K562 (cell line): ENCODE results near the gene ABCB9. TPM values are rescaled to one million over a fixed set of nuclear protein-coding genes. Genes with fewer than 3 reads are reported as not detected.

ENCODE experiments used
- ATAC-seq: fragments of 200-7000 bp; cut with Tn5 transposase; 3 replicates; pipeline ENCODE4 v1.9.1; 2020; ENCODE audit warnings: moderate library complexity
- BruUV-seq: library from RNA; stranded (reverse); fragments of 400-500 nt; replicated peaks from 2 replicates; lab custom pipeline; 2021; lab: Mats Ljungman, UMichigan
- CTCF ChIA-PET: fragments of 300-600 bp; formaldehyde crosslinking; extraction: SDS; loops from one replicate; lab custom pipeline; 2021; ENCODE audit warnings: low intra/inter-chr PET ratio; lab: Yijun Ruan, JAX
- POLR2A ChIA-PET: fragments of 300-600, 350-650 bp; sonication (Branson Sonifier 250); formaldehyde crosslinking; extraction: SDS; loops from one replicate; lab custom pipeline; 2021; ENCODE audit warnings: antibody characterized with exemption, inconsistent platforms; lab: Yijun Ruan, JAX
- DNase-seq, 4 experiments: peaks; one replicate each; pipeline versions ENCODE4 v3.0.0 to v3.0.0-alpha.2; 2011 to 2018; ENCODE audit warnings: low spot score in 3 of 4, mixed read lengths in 3 of 4; ENCODE audit errors: extremely low read depth in 1 of 4
- FAIRE-seq: peaks from 2 replicates; lab custom pipeline; 2011; peaks lifted over from hg19 to GRCh38; lab: Jason Lieb, UNC
- H2AFZ ChIP-seq: 2 replicates; pipeline ENCODE4 v1.6.0; 2011; ENCODE audit warnings: low read depth, low read length, control low read depth, inconsistent platforms
- H3K27ac ChIP-seq: fragments of 200-600 bp; 3 replicates; pipeline ENCODE4 v1.8.0; 2011; ENCODE audit warnings: low read depth, mild to moderate bottlenecking, control low read depth, inconsistent platforms, low read length, moderate library complexity, mixed read lengths; ENCODE audit errors: extremely low read depth
- H3K27me3 ChIP-seq, 2 experiments: fragments of 300-600 bp in 1 of 2; 2 replicates in 1 of 2; 3 replicates in 1 of 2; pipeline versions ENCODE4 v1.6.0 to v1.8.0; 2011; ENCODE audit warnings: inconsistent platforms in 2 of 2, low read length in 2 of 2, mild to moderate bottlenecking in 1 of 2, mixed read lengths in 1 of 2, moderate library complexity in 1 of 2; ENCODE audit not compliant: control insufficient read depth in 2 of 2, insufficient read depth in 2 of 2
- H3K36me3 ChIP-seq: fragments of 300-600 bp; 3 replicates; pipeline ENCODE4 v1.8.0; 2011; ENCODE audit warnings: mild to moderate bottlenecking, low read length, inconsistent platforms; ENCODE audit not compliant: control insufficient read depth, insufficient read depth
- H3K4me1 ChIP-seq, 2 experiments: fragments of 200-600 bp in 1 of 2; replicated peaks in 1 of 2; 2 replicates in 1 of 2; 3 replicates in 1 of 2; pipeline versions ENCODE4 v1.5.1 to v1.8.0; 2011; ENCODE audit warnings: inconsistent platforms in 2 of 2, low read length in 2 of 2, mild to moderate bottlenecking in 1 of 2, mixed read lengths in 1 of 2, moderate library complexity in 1 of 2; ENCODE audit not compliant: control insufficient read depth in 2 of 2, insufficient read depth in 2 of 2
- H3K4me2 ChIP-seq: 2 replicates; pipeline ENCODE4 v1.6.1; 2011; ENCODE audit warnings: low read length, control low read depth, inconsistent platforms, mixed read lengths; ENCODE audit not compliant: insufficient read depth
- H3K4me3 ChIP-seq: fragments of 200-600 bp; sonication (generic), shearing (Covaris generic); 2 replicates; pipeline ENCODE4 v1.5.1; 2016; ENCODE audit warnings: control low read depth, inconsistent platforms
- H3K79me2 ChIP-seq: fragments of 200-600 bp; 3 replicates; pipeline ENCODE4 v1.8.0; 2011; ENCODE audit warnings: low read length, inconsistent platforms; ENCODE audit not compliant: control insufficient read depth, insufficient read depth
- H3K9ac ChIP-seq, 2 experiments: 2 replicates each; pipeline versions ENCODE4 v1.6.0 to v1.6.1; 2011; ENCODE audit warnings: low read depth in 2 of 2, low read length in 2 of 2, control low read depth in 1 of 2, inconsistent platforms in 1 of 2, mild to moderate bottlenecking in 1 of 2, mixed read lengths in 1 of 2; ENCODE audit not compliant: insufficient read depth in 1 of 2
- H3K9me1 ChIP-seq: one replicate; pipeline ENCODE4 v1.6.0; 2011; ENCODE audit warnings: inconsistent platforms, mild to moderate bottlenecking, low read length, moderate library complexity; ENCODE audit not compliant: control insufficient read depth, insufficient read depth
- H3K9me3 ChIP-seq: replicated peaks from 2 replicates; pipeline ENCODE4 v1.5.1; 2011; ENCODE audit warnings: low read depth, low read length, inconsistent platforms; ENCODE audit not compliant: control insufficient read depth, insufficient read depth
- H4K20me1 ChIP-seq: replicated peaks from 2 replicates; pipeline ENCODE4 v1.6.1; 2011; ENCODE audit warnings: low read length, inconsistent platforms, mixed read lengths; ENCODE audit not compliant: control insufficient read depth, insufficient read depth
- BCOR ChIP-seq: fragments of 450-650 bp; IDR thresholded peaks from 2 replicates; pipeline ENCODE4 v1.6.1; 2016
- ELF4 ChIP-seq: fragments of 450-650 bp; formaldehyde crosslinking; IDR thresholded peaks from 2 replicates; pipeline ENCODE4 v1.4.0; 2022; ENCODE audit warnings: missing genetic modification characterization
- ETV5 ChIP-seq: sonication (generic); formaldehyde crosslinking; IDR thresholded peaks from 2 replicates; pipeline ENCODE4 v1.4.0; 2020; ENCODE audit warnings: low read depth, mild to moderate bottlenecking, missing genetic modification reagents
- GMEB1 ChIP-seq: fragments of 250-450 bp; sonication (Bioruptor Pico); IDR thresholded peaks from 2 replicates; pipeline ENCODE4 v1.4.0; 2020; ENCODE audit warnings: mild to moderate bottlenecking
- HNRNPUL1 ChIP-seq: fragments of 200-400 bp; formaldehyde crosslinking; IDR thresholded peaks from 2 replicates; pipeline ENCODE4 v1.6.1; 2017; ENCODE audit warnings: low read length
- IRF9 ChIP-seq: fragments of 450-650 bp; IDR thresholded peaks from 2 replicates; pipeline ENCODE4 v1.6.1; 2016; ENCODE audit warnings: missing biosample characterization, missing genetic modification characterization
- NR2C2 ChIP-seq, 2 experiments: fragments of 200-800 bp in 1 of 2; sonication (Bioruptor generic) in 1 of 2; sonication (generic) in 1 of 2; formaldehyde crosslinking in 1 of 2; IDR thresholded peaks; 2 replicates each; pipeline versions ENCODE4 v1.6.1 to v1.8.0; 2016 to 2022; ENCODE audit warnings: mild to moderate bottlenecking in 1 of 2, missing compliant biosample characterization in 1 of 2, missing genetic modification characterization in 1 of 2, missing genetic modification reagents in 1 of 2
- PRPF4 ChIP-seq: fragments of 200-400 bp; formaldehyde crosslinking; IDR thresholded peaks from one replicate; pipeline ENCODE4 v1.6.1; 2017; ENCODE audit warnings: low read length, low read depth, mild to moderate bottlenecking; ENCODE audit not compliant: insufficient read depth, poor library complexity, severe bottlenecking
- ZNF175 ChIP-seq: fragments of 200-800 bp; sonication (Bioruptor generic); IDR thresholded peaks from 2 replicates; pipeline ENCODE4 v1.6.1; 2016; ENCODE audit warnings: low read depth, mild to moderate bottlenecking, missing genetic modification characterization, missing compliant biosample characterization
- WGBS: fragments of 100-300 bp; shearing (Covaris generic); methylation state at CpG from one replicate; pipeline ENCODE4 v1.1.6; 2016; ENCODE audit warnings: low coverage, mixed read lengths; ENCODE audit not compliant: insufficient coverage; ENCODE audit errors: missing lambda C conversion rate; 5-methylcytosine and 5-hydroxymethylcytosine counted together
- in situ Hi-C: fragments of 300-500 bp; cut with MboI; formaldehyde crosslinking; loops from 4 replicates; pipeline ENCODE4 v1.15.0; 2018; ENCODE audit warnings: inconsistent platforms, mixed read lengths
- intact Hi-C: fragments of 100-400 bp; cut with micrococcal nuclease; formaldehyde crosslinking; loops from 2 replicates; pipeline ENCODE4 v1.14.2; 2022
- polyA plus RNA-seq, 8 experiments: library from polyadenylated mRNA; depleted of rRNA in 4 of 8; stranded (reverse) in 5 of 8; unstranded in 3 of 8; fragments of >200 nt; fragmentation: Nextera tagmentation in 2 of 8; fragmentation: Illumina TruSeq in 1 of 8; extraction: Ambion mirVana in 2 of 8; extraction: Trizol in 1 of 8; gene quantifications; 2 replicates each; pipeline versions ENCODE4 v1.2.1 to v1.2.3, GENCODE V29; 2011 to 2014; ENCODE audit warnings: inconsistent platforms in 1 of 8, missing spikeins in 1 of 8
- total RNA-seq, 7 experiments: library from RNA; depleted of rRNA in 6 of 7; stranded (reverse); fragments of >200 nt in 6 of 7; fragmentation: Illumina TruSeq in 2 of 7; extraction: Trizol in 2 of 7; gene quantifications; 2 replicates each; pipeline versions ENCODE4 v1.2.1 to v1.2.3, GENCODE V29; 2011 to 2021; ENCODE audit warnings: low replicate concordance in 1 of 7

ABCB9 gene
- total and polyA plus RNA-seq, 9 of the 15 experiments (the other 6 are each of a cell fraction or from before 2014, with no cell fraction given) = 0.20 to 12.6 (median 6.2) TPM

GRCh38 chr12:122895320-122895703 lies 71.0 kb downstream of the ABCB9 start (continued):
- TF ChIP-seq IRF9 (tag) (no peak), ZNF175 (CRISPR knock-in tag) (no peak), BCOR (0 out of 2 replicates have a peak, but pooled peaks have one; percentile 3)

DNA sequence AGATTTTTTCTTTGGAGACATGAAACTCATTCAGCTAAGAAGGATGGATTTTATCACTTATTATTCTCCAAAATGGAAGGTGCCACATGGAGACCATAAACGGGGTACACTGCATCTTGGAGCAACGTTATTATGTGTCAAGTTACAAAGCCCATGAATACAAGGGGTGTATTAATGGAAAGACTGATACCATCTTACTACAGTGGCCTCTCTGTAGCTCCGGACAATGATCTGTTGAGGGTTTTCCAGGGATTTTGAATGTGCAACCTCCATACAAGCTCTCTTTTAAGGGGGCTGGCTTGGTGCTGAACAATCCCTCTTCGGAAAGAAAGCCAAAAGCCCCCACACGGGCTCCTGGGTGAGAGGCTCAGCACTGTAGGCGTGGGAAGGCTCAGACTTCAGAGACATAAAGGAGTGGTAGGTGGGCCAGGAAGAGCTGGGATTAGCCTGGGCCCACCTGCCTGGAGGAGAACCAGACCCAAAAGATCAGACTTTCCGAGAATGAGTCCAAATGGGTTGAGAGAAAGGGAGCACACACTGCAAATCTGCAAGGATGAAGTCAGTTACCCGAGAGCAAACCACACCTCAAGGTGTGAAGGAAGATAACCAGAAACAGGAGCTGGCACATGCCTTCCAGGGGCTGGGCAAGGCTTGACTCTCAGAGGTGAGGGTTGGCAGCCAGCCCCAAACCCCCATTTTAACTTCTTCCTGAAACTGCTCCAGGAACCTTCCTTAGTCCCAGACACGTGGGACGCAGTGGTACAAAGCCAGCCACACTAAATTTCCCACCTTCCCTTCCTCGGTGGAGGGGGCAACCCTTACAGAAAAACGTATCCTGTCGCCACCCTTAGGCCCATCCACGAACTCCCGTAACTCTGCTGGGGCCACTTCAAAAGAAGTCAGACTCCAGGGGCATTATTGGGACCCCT lies 71.8 kb downstream of the ABCB9 start:
- Histone ChIP-seq H3K4me1 (peaks cover 18 to 49% of the 10 kb centered on the region in 2 experiments), H3K4me3 (peak overlapping the region; percentile 86), H4K20me1 (peaks cover 19% of the 10 kb centered on the region; the same call in 1 of the 2 replicates), H3K79me2 (peaks cover 65% of the 10 kb centered on the region), H3K4me2 (peak overlapping the region; percentile 92), H3K9ac (peak overlapping the region; percentile 95 to 96), H3K9me3 (no peaks in the 10 kb centered on the region), H3K27me3 (no peaks in the 10 kb centered on the region), H3K9me1 (no peaks in the 10 kb centered on the region), H2AFZ (no peak overlapping the region; the same call in 1 of the 2 replicates), H3K27ac (peak overlapping the region; percentile 92), H3K36me3 (peaks cover 18% of the 10 kb centered on the region; the same call in 2 of the 3 replicates)
- FAIRE-seq (peak; percentile 67), ATAC-seq (peak; percentile 56), DNase-seq (peak in 2 of 4 experiments; percentile 60 to 69)
- in situ Hi-C loops = no loop called here
- BruUV-seq = no TSS peak
- ChIA-PET POLR2A (interaction anchor here (0.5 to 1.8 kb wide), 7 partner anchors 8 to 1598 kb away, joined by 3 to 6 read pairs (median 4); no protein-coding TSS in a partner anchor), CTCF (no interaction called here)
- 2% methylated on average over 15 of the region's 15 CpGs for WGBS
- intact Hi-C loops = no loop called here
- no peak for TF ChIP-seq PRPF4
- TF ChIP-seq GMEB1 (CRISPR knock-in tag) = no peak
- TF ChIP-seq ETV5 (CRISPR knock-in tag) = no peak
- TF ChIP-seq NR2C2 (CRISPR knock-in tag; IDR thresholded peaks at IDR 0.05) = 0 out of 2 replicates have a peak, but pooled peaks have one; percentile 49
- TF ChIP-seq NR2C2 (tag; IDR thresholded peaks at IDR 0.05) = no peak
- no peak for TF ChIP-seq HNRNPUL1
- TF ChIP-seq ELF4 (CRISPR knock-in tag) = no peak
